ENCODE measurements around the gene CNPPD1. TPM values are rescaled to one million over a fixed set of nuclear protein-coding genes. Genes with fewer than 3 reads are reported as not detected.
"Not testable (repeated sequence)": the region's sequence is repeated elsewhere in the genome, so short reads cannot be mapped to it uniquely, and the experiment has no call there.

Gene CNPPD1
- polyA plus RNA-seq, 1 experiment = 66.9 TPM

DNA sequence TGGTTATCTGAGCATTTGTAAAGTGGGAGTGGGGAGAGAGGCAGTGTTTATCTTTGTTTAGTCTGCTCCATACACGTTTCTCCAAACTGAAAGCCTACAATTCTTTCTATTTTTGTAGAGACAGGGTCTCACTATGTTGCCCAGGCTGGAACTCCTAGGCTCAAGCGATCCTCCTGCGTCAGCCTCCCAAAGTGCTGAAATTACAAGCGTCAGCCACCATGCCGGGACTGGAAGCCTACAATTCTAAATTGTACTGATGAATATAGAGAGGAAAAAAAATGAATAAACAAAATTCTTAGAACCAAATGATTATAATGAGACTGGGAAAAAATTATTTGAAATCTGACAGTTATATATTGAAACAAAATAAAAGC lies 28.4 kb upstream of the CNPPD1 start:
- no peak overlapping the region for H3K4me3 ChIP-seq (ENCODE audit: low read depth, low read length)
- TF ChIP-seq, protein P1, sequence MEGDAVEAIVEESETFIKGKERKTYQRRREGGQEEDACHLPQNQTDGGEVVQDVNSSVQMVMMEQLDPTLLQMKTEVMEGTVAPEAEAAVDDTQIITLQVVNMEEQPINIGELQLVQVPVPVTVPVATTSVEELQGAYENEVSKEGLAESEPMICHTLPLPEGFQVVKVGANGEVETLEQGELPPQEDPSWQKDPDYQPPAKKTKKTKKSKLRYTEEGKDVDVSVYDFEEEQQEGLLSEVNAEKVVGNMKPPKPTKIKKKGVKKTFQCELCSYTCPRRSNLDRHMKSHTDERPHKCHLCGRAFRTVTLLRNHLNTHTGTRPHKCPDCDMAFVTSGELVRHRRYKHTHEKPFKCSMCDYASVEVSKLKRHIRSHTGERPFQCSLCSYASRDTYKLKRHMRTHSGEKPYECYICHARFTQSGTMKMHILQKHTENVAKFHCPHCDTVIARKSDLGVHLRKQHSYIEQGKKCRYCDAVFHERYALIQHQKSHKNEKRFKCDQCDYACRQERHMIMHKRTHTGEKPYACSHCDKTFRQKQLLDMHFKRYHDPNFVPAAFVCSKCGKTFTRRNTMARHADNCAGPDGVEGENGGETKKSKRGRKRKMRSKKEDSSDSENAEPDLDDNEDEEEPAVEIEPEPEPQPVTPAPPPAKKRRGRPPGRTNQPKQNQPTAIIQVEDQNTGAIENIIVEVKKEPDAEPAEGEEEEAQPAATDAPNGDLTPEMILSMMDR (IDR thresholded peaks at IDR 0.05; ENCODE audit: insufficient read depth, low read depth, low read length) = no peak
- DNase-seq (ENCODE audit: low read depth) = no peak
- H3K27me3 ChIP-seq (ENCODE audit: control insufficient read depth, insufficient read depth, low read length) = no peaks in the 10 kb centered on the region
- POLR2A ChIA-PET = no interaction called here
- peaks cover 6% of the 10 kb centered on the region for H3K36me3 ChIP-seq (ENCODE audit: control insufficient read depth, insufficient read depth, low read length)
- CTCF ChIA-PET = interaction anchor here (1.2 kb wide), 1 partner anchor 90 kb away, joined by 5 read pairs; no protein-coding TSS in a partner anchor

DNA sequence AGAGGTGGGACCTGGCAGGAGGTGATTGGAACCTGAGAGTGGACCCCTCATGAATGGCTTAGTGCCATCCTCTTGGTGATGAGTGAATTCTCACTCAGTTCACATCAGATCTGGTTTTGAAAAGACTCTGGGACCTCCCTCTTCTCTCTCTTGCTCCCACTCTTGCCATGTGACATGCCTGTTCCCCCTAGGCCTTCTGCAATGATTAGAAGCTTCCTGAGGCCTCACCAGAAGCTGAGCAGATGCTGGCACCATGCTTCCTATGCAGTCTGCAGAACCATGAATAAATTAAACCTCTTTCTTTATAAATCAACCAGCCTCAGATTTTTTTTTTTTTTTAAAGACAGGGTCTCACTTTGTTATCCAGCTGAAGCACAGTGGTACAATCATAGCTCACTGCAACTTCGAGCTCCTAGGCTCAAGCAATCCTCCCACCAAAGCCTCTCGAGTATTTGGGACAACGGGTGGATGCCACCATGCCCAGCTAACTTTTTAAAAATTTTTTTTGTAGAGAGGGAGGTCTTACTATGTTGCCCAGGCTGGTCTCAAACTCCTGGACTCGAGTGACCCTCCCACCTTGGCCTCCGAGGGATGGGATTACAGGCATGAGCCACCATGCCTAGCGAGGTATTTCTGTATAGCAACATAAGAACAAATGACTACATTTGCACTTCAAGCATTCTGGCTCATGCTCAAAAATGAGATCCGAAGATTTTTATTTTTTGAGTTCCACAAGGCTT lies 27.9 kb upstream of the CNPPD1 start:
- DNase-seq (ENCODE audit: low read depth) = no peak
- H3K4me3 ChIP-seq (ENCODE audit: low read depth, low read length) = no peak overlapping the region
- H3K36me3 ChIP-seq (ENCODE audit: control insufficient read depth, insufficient read depth, low read length) = peaks cover 5% of the 10 kb centered on the region
- H3K27me3 ChIP-seq (ENCODE audit: control insufficient read depth, insufficient read depth, low read length) = no peaks in the 10 kb centered on the region
- TF ChIP-seq, protein P1 (IDR thresholded peaks at IDR 0.05; ENCODE audit: insufficient read depth, low read depth, low read length) = no peak
- POLR2A ChIA-PET = no interaction called here
- CTCF ChIA-PET = interaction anchor here (1.1 kb wide), 1 partner anchor 90 kb away, joined by 3 read pairs; no protein-coding TSS in a partner anchor

DNA sequence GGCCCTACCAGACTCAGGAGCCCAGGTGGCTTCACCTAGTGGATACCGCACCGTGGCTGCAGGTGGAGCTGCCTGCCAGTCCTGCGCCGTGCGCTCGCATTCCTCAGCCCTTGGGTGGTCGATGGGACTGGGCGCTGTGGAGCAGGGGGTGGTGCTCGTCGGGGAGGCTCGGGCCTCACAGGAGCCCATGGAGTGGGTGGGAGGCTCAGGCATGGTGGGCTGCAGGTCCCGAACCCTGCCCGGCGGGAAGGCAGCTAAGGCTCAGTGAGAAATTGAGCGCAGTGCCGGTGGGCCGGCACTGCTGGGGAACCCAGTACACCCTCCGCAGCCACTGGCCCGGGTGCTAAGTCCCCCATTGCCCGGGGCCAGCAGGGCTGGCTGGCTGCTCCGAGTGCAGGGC lies 24.6 kb upstream of the CNPPD1 start:
- H3K27me3 ChIP-seq (ENCODE audit: control insufficient read depth, insufficient read depth, low read length); CTCF ChIA-PET; H3K36me3 ChIP-seq (ENCODE audit: control insufficient read depth, insufficient read depth, low read length); DNase-seq (ENCODE audit: low read depth); H3K4me3 ChIP-seq (ENCODE audit: low read depth, low read length); POLR2A ChIA-PET: not testable (repeated sequence)

DNA sequence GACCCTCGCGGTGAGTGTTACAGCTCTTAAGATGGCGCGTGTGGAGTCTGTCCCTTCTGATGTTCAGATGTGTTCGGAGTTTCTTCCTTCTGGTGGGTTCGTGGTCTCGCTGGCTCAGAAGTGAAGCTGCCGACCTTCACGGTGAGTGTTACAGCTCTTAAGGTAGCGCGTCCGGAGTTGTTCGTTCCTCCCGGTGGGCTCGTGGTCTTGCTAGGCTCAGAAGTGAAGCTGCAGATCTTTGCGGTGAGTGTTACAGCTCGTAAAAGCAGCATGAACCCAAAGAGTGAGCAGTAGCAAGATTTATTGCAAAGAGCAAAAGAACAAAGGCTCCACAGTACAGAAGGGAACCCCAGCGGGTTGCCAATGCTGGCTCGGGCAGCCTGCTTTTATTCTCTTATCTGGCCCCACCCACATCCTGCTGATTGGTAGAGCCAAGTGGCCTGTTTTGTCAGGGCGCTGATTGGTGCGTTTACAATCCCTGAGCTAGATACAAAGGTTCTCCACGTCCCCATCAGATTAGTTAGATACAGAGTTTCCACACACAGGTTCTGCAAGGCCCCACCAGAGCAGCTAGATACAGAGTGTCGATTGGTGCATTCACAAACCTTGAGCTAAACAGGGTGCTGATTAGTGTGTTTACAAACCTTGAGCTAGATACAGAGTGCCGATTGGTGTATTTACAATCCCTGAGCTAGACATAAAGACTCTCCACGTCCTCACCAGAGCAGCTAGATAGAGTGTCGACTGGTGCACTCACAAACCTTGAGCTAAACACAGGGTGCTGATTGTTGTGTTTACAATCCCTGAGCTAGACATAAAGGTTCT lies 24.0 kb upstream of the CNPPD1 start:
- CTCF ChIA-PET = interaction anchor here (0.7 to 1.9 kb wide), 2 partner anchors 29 to 94 kb away, joined by 3 to 7 read pairs; no protein-coding TSS in a partner anchor
- POLR2A ChIA-PET; DNase-seq (ENCODE audit: low read depth); H3K4me3 ChIP-seq (ENCODE audit: low read depth, low read length); H3K36me3 ChIP-seq (ENCODE audit: control insufficient read depth, insufficient read depth, low read length); H3K27me3 ChIP-seq (ENCODE audit: control insufficient read depth, insufficient read depth, low read length): not testable (repeated sequence)

DNA sequence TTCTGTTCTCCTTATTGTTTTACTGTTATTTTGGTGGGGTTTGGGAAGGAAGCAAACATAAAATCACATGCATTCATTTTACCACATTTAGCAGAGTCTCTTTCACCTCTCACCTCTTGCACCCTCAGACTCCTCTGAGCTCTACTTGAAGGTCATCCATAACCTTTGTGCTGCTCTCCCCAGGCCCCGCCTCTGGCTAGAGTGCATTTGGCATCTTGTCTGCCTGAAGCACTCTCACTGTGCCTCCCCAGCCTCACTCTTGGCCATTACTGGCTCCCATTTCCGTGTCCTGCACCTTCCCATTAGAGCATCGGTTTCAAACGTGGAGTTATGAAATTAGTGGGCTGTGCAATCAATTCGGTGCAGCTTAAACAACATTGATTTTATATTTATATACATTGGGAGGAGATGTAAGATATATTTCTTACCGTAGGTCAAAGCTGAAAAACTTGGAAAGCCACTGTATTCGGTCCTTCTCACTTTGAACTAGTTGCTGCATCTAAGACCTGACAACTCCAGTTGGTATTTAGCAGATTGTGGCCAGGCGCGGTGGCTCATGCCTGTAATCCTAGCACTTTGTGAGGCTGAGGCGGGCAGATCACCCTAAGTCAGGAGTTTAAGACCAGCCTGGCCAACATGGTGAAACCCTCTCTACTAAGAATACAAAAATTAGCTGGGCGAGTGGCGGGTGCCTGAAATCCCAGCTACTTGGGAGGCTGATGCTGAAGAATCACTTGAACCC lies 22.9 kb upstream of the CNPPD1 start:
- CTCF ChIA-PET = interaction anchor here (1.0 to 1.9 kb wide), 3 partner anchors 29 to 95 kb away, joined by 3 to 7 read pairs (median 5); no protein-coding TSS in a partner anchor
- POLR2A ChIA-PET = no interaction called here
- H3K36me3 ChIP-seq (ENCODE audit: control insufficient read depth, insufficient read depth, low read length) = no peaks in the 10 kb centered on the region
- H3K27me3 ChIP-seq (ENCODE audit: control insufficient read depth, insufficient read depth, low read length) = no peaks in the 10 kb centered on the region
- H3K4me3 ChIP-seq (ENCODE audit: low read depth, low read length) = no peak overlapping the region
- TF ChIP-seq, protein P1 (IDR thresholded peaks at IDR 0.05; ENCODE audit: insufficient read depth, low read depth, low read length) = no peak
- DNase-seq (ENCODE audit: low read depth) = no peak

DNA sequence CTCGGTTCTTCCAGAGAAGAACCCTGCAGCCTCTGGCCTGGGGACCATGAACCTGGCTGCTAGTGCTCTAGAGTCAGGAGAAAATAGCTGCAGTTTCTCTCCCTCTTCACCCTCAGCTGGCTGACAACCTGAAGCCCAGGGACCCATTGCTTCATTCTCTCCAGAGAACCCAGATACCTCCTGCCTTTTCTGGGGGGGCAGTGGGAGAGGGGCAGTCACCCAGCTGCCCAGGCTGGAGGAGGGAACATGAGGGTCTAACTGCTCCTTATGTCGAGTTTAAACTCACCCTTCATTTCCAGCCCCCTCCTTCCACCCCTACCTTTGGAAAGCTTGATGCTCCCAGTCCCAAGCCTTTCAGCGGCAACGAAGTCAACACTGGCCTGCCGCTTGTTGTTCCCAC lies 22.2 kb upstream of the CNPPD1 start:
- no peaks in the 10 kb centered on the region for H3K27me3 ChIP-seq (ENCODE audit: control insufficient read depth, insufficient read depth, low read length)
- TF ChIP-seq, protein P1 (IDR thresholded peaks at IDR 0.05; ENCODE audit: insufficient read depth, low read depth, low read length) = no peak
- CTCF ChIA-PET = interaction anchor here (1.0 to 1.9 kb wide), 5 partner anchors 14 to 96 kb away, joined by 3 to 7 read pairs (median 4); no protein-coding TSS in a partner anchor
- H3K4me3 ChIP-seq (ENCODE audit: low read depth, low read length) = no peak overlapping the region
- H3K36me3 ChIP-seq (ENCODE audit: control insufficient read depth, insufficient read depth, low read length) = no peaks in the 10 kb centered on the region
- no peak for DNase-seq (ENCODE audit: low read depth)
- POLR2A ChIA-PET = no interaction called here

Data from BJ (cell line).